ENCODE results near the gene DPYD. TPM values are rescaled to one million over a fixed set of nuclear protein-coding genes. Genes with fewer than 3 reads are reported as not detected.

DPYD gene
- total RNA-seq, 1 experiment from 2014 or later: 0.46 TPM

- TF ChIP-seq AFF4 (CRISPR knock-in tag; IDR thresholded peaks at IDR 0.05; ENCODE audit: borderline replicate concordance) (no peak), TCF7 (CRISPR knock-in tag; IDR thresholded peaks at IDR 0.05; ENCODE audit: low read depth) (no peak), HMGXB4 (CRISPR knock-in tag; IDR thresholded peaks at IDR 0.05) (no peak), CREM (CRISPR knock-in tag; IDR thresholded peaks at IDR 0.05) (no peak), ARID4B (CRISPR knock-in tag; IDR thresholded peaks at IDR 0.05; ENCODE audit: borderline replicate concordance) (no peak), GTF2I (CRISPR knock-in tag; conservative IDR thresholded peaks at IDR 0.05) (no peak)
Observed at GRCh38 chr1:97094247-97094972, 826.4 kb downstream of the DPYD start (continued).

GRCh38 chr1:97093741-97094140 lies 827.1 kb downstream of the DPYD start:
- H3K27me3 Mint-ChIP-seq (ENCODE audit: low read depth): no peaks in the 10 kb centered on the region
- CTCF ChIA-PET: interaction anchor here (0.5 kb wide), 1 partner anchor 1339 kb away, joined by 4 read pairs; no protein-coding TSS in a partner anchor
- no peak for TF ChIP-seq CDX4 (CRISPR knock-in tag; IDR thresholded peaks at IDR 0.05; ENCODE audit: borderline replicate concordance)
- TF ChIP-seq TEAD1 (CRISPR knock-in tag; IDR thresholded peaks at IDR 0.05): no peak
- no peak for TF ChIP-seq CREB1 (CRISPR knock-in tag; IDR thresholded peaks at IDR 0.05)
- TF ChIP-seq FOXK1 (CRISPR knock-in tag; IDR thresholded peaks at IDR 0.05): no peak
- TF ChIP-seq ZNF512 (CRISPR knock-in tag; IDR thresholded peaks at IDR 0.05; ENCODE audit: borderline replicate concordance): no peak
- no peak for TF ChIP-seq NR3C1 (CRISPR knock-in tag; conservative IDR thresholded peaks at IDR 0.05; ENCODE audit: low read depth)
- no peak for TF ChIP-seq OVOL2 (CRISPR knock-in tag; IDR thresholded peaks at IDR 0.05; ENCODE audit: borderline replicate concordance)
- TF ChIP-seq RELA (CRISPR knock-in tag; IDR thresholded peaks at IDR 0.05; ENCODE audit: borderline replicate concordance): no peak
- TF ChIP-seq ZNF425 (CRISPR knock-in tag; conservative IDR thresholded peaks at IDR 0.05): no peak
- no peak overlapping the region for H3K4me3 Mint-ChIP-seq
- peaks cover 16% of the 10 kb centered on the region for H3K9me3 Mint-ChIP-seq
- no peak overlapping the region for H3K27ac Mint-ChIP-seq
- no peaks in the 10 kb centered on the region for H3K36me3 Mint-ChIP-seq
- no peaks in the 10 kb centered on the region for H3K4me1 Mint-ChIP-seq
- POLR2A ChIA-PET: no interaction called here
- DNase-seq (ENCODE audit: low spot score) (no peak), ATAC-seq (no peak)

All from WTC11 (cell line).